ENCODE data around the gene YEATS4.

The YEATS4 gene

GRCh38 chr12:69430942-69431590 lies 71.5 kb downstream of the YEATS4 start:
- DNase-seq (ENCODE audit: extremely low read depth in 1 of 2, low read depth in 1 of 2), result no peak

GRCh38 chr12:69431591-69432222 lies 72.2 kb downstream of the YEATS4 start:
- no peak for DNase-seq (ENCODE audit: extremely low read depth in 1 of 2, low read depth in 1 of 2)

GRCh38 chr12:69433653-69434052 lies 74.1 kb downstream of the YEATS4 start:
- DNase-seq (ENCODE audit: extremely low read depth in 1 of 2, low read depth in 1 of 2), result no peak

- DNase-seq (ENCODE audit: extremely low read depth in 1 of 2, low read depth in 1 of 2), result no peak
These were observed 76.1 kb downstream of the YEATS4 start for GRCh38 chr12:69435644-69436043.

DNA sequence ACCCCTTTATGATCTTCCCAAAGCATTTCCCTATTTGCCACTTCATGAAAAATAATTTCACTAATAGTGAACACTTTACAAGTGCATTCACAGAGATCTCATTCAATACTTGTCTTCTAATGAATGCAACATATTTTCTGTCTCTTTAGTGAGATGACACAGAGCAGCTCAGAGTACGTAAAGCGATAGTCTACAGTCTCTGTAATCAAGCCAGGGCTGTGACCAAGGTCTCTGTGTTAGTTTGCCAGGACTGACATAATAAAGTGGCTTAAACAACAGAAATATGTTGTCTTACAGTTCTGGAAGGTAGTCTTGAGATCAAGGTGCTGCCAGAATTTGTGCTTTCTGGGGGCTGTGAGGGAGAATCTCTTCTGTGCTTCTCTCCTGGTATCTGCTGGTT lies 77.5 kb downstream of the YEATS4 start:
- DNase-seq (ENCODE audit: extremely low read depth in 1 of 2, low read depth in 1 of 2), result no peak

DNA sequence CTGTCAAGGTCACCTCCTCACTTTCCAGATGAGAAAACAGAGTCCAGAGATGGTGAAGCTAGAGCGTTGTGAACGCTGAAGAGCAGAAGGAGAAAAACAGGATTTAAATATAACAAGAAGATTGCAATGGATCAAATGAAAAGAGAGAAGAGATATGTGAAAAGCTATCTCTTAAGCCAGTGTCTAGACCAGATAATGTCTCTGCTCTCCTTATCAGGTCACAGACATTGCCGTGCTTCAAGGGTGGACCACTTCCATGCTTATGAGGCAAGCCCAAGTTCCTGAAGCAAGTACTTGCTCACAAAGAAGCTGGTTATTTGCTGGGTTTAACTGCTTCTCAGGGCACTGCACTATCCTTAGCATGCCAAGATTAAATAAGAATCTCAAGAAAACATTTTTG lies 79.0 kb downstream of the YEATS4 start:
- no peak for DNase-seq (ENCODE audit: extremely low read depth in 1 of 2, low read depth in 1 of 2)

DNA sequence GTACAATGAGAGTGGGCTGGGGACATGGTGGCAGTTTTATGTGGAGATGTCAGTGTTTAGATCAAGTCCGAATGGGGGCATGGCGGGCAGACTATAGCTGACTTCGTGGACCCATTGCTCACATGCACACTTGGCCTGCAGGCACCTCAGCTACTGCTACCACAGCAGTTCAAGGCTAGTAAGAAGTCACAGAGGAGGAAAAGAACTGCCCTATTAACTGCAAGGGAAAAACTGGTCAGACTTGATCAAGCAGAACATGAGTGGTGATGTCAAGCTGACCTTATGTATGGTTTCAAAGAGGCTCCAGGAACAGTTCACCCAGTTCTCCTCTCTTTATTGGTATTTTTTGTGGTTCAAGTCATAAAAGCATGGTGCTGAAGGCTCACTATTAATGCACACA lies 80.5 kb downstream of the YEATS4 start:
- no peak for DNase-seq (ENCODE audit: extremely low read depth in 1 of 2, low read depth in 1 of 2)
